ENCODE measurements around the gene UBE2F.
"Not testable (repeated sequence)": the region's sequence is repeated elsewhere in the genome, so short reads cannot be mapped to it uniquely, and the experiment has no call there.

Gene UBE2F

DNA sequence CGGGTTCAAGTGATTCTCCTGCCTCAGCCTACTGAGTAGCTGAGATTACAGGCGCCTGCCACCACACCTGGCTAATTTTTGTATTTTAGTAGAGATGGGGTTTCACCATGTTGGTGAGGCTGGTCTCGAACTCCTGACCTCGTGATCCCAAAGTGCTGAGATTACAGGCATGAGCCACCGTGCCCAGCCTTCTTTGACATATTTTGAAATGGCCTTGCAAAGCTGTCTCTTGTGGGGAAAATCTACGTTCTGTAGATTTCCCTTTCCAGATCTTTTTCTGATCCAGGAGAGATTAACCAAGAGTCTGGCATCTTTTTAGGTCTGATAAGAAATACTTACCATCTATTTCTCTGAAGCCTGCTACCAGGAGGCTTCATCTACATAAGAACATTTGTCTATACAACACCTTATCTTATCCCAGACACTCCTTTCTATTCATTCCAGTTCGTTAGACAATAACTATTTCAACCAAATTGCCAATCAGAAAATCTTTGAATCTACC lies 3.3 kb upstream of the UBE2F start:
- not testable (repeated sequence) for H3K36me3 Mint-ChIP-seq, H3K27ac Mint-ChIP-seq, H3K27me3 Mint-ChIP-seq, H3K4me3 Mint-ChIP-seq, H3K9me3 Mint-ChIP-seq
- H3K4me1 Mint-ChIP-seq = peaks cover 14% of the 10 kb centered on the region

DNA sequence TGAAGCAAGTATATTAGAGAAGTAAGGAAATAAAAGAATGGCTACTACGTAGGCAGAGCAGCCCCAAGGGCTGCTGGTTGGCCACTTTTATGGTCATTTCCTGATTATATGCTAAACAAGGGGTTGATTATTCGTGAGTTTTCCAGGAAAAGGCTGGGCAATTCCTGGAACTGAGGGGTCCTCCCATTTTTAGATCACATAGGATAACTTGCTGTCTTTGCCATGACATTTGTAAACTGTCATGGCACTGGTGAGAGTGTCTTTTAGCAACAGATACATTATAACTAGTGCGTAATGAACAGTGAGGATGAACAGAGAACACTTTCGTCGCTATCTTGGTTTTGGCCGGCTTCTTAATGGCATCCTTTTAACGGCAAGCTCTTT lies 2.6 kb upstream of the UBE2F start:
- no peaks in the 10 kb centered on the region for H3K27me3 Mint-ChIP-seq
- peak overlapping the region; percentile 25 for H3K27ac Mint-ChIP-seq
- no peaks in the 10 kb centered on the region for H3K36me3 Mint-ChIP-seq
- peaks cover 20% of the 10 kb centered on the region for H3K4me1 Mint-ChIP-seq
- H3K4me3 Mint-ChIP-seq = no peak overlapping the region
- H3K9me3 Mint-ChIP-seq = no peaks in the 10 kb centered on the region

DNA sequence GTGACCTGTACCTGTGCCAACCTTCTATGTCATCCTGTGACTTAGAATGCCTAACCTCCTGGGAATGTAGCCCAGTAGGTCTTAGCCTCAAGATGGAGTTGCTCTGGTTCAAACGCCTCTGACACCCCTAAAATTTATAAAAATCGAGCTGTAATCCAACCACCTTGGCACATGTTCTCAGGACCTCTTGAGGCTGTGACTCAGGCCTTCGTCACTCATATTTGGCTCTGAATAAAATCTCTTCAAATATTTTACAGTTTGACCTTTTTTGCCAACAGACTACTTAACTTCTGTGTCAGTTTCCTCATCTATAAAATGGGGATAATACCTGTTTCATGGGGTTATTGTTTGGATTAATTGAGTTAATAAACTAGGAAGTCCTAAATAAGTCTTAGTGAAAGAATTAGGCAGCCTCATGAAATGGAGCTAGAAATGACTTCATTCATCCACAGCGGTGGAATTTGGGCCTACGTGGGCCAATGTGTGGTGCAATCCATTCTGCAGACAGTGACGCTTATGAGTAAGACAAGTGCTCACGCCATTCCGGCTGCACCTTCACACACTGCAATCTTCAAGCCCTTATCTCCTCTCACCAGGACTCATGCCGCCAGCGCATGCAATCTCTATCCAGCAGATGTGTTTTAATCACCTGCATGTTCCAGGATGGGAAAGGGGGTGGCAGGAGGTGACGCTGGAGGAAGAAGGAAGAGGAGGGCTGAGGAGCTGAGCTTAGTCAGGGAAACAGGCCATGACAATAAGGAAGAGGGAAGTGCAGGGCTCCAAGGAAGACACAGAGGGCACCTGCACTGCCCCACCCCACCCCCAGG lies 2.0 kb upstream of the UBE2F start:
- Mint-ChIP-seq H3K4me3 (peak overlapping the region; percentile 47), H3K4me1 (peaks cover 26% of the 10 kb centered on the region), H3K27me3 (no peaks in the 10 kb centered on the region), H3K9me3 (no peaks in the 10 kb centered on the region), H3K27ac (no peak overlapping the region), H3K36me3 (no peaks in the 10 kb centered on the region)

DNA sequence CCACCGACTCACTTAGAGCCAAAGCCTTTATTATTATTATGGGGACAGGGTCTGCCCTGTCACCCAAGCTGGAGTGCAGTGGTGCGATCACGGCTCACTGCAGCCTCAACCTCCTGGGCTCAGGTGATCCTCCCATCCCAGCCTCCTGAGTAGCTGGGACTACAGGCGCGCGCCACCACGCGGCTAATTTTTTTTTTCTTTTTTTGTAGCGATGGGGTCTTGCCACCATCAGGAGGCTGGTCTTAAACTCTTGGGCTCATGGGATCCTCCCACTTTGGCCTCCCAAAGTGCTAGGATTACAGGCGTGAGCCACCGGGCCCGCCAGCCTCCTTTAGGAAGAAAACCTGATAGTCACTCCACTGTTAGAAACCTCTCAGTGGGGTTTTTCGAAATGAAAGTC lies 970 bp upstream of the UBE2F start:
- not testable (repeated sequence) for H3K36me3 Mint-ChIP-seq
- peak overlapping the region; percentile 55 for H3K27ac Mint-ChIP-seq

DNA sequence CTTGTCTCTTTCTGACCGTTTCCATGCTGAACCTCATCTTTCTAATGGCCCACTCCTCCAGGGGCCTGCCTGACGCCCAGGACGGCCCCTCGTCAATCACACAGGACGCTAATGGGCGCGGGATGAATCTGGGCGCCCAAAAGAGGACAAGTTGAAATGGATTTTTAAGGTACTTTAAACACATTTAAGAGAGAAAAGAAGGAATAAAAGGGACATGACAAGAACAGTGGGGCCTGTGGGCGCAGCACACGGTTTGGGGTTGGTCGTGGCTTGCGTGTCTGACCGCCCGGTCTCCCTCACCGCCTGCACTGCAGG lies 607 bp upstream of the UBE2F start:
- Mint-ChIP-seq H3K9me3 (no peaks in the 10 kb centered on the region), H3K4me1 (peaks cover 40% of the 10 kb centered on the region), H3K4me3 (peak overlapping the region; percentile 88), H3K27me3 (no peaks in the 10 kb centered on the region), H3K27ac (peak overlapping the region; percentile 55), H3K36me3 (no peaks in the 10 kb centered on the region)

More for the DNA sequence above, 970 bp upstream of the UBE2F start:
- peak overlapping the region; percentile 88 for H3K4me3 Mint-ChIP-seq
- H3K27me3 Mint-ChIP-seq, H3K9me3 Mint-ChIP-seq: not testable (repeated sequence)
- H3K4me1 Mint-ChIP-seq = peaks cover 37% of the 10 kb centered on the region

DNA sequence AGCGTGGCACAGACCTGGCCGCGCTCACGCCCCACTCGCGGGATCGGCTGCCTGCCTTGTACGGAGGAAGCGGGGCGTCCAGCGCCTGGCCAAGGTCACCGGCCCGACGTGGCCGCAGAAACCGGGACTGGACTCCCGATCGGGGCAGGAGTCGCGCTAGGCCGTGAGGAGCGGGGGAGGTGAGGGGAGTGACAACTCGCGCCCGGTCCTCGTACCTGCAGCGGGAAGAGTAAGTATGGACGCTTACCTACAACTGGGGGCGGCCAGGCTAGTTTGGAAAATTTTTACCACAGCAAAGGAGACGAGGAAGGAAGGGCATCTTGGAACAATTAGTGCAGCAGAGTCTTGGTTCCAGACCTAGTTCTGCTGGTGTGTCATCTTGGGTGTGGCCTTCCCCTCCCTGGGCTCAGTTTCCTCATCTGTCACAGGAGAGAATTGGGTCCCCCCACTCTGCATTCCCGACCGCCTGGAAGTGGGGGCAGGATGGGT lies 693 bp downstream of the UBE2F start:
- H3K27me3 Mint-ChIP-seq = no peaks in the 10 kb centered on the region
- H3K4me3 Mint-ChIP-seq = peak overlapping the region; percentile 91
- H3K27ac Mint-ChIP-seq = peak overlapping the region; percentile 92
- H3K4me1 Mint-ChIP-seq = peaks cover 49% of the 10 kb centered on the region
- no peaks in the 10 kb centered on the region for H3K36me3 Mint-ChIP-seq
- no peaks in the 10 kb centered on the region for H3K9me3 Mint-ChIP-seq

DNA sequence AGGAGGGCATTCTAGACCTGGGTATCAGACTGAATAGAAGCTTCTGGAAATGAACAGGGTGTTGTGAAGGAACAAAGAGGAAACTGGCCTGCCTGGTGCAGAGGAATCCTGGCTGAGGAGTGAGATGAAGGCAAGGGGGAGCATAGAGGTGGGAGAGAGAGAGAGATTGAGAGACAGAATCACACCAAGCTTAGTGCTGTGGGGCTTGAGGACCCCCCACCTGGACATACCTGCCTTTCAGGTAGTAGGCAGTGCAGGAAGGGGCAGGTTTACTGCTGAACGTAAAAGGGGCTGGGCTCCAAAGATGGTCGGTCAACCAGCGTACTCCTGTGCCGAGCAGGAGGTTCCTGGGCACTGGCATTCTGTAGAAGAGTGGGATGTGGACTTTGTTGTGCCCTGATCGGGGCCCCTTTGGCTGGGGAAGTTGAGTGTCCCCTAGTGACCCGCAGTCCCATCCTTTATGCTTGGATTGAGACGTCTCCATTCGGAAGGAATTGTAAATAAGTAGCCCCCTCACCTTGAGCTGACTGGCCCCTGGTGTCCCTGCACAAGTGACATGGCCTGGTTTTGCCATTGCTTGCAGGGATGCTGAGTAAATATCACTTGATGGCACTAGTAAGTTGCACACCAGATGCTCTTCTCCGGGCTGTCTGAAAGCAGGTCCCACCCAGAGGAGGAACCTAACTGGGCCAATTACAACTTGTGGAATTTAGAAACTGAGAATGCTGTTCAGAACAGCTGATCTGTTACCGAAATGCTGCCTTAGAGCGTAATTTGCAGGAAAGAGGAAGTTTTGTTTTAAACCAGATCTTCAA lies 1.4 kb downstream of the UBE2F start:
- Mint-ChIP-seq H3K9me3 (no peaks in the 10 kb centered on the region), H3K4me3 (peak overlapping the region; percentile 91), H3K36me3 (peaks cover 2% of the 10 kb centered on the region), H3K27ac (peak overlapping the region; percentile 92), H3K27me3 (no peaks in the 10 kb centered on the region), H3K4me1 (peaks cover 54% of the 10 kb centered on the region)

DNA sequence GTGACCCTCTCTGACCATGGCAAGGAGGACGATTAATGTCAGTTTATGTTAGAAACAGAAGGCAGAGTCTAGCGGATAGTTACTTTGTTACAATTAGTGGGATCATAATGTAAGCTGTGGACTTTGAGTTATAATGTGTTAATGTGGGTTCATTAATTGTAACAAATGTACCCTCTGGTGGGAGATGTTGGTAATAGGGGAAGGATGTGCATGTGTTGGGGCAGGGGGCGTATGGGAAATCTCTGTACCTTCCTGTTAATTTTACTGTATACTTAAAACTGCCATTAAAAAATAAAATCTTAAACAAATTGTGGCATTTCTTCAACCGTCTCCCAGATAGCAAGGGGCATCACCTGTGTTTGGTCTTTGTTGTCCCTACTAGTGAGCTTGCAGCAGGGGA lies 4.8 kb downstream of the UBE2F start:
- Mint-ChIP-seq H3K27ac (no peak overlapping the region), H3K9me3 (no peaks in the 10 kb centered on the region), H3K4me3 (no peak overlapping the region), H3K4me1 (peaks cover 65% of the 10 kb centered on the region), H3K27me3 (no peaks in the 10 kb centered on the region), H3K36me3 (peaks cover 6% of the 10 kb centered on the region)

DNA sequence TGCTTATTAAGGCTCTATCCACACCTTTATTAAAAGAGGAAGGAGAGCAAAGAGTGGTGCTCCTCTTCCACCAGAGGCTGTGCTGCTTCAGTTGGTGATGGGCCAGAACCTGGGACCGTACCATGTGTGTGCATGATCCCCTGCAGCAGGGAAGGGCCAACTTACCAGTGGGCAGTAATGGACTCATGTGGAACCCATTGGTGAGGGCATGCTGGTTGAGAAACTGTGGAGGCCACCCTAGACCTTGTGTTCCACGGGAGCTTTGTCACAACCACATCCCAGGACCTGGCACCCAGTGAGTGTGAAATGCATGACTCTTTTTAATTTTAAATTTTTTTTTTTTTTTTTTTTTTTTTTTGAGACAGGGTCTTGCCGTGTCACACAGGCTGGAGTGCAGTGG lies 5.4 kb downstream of the UBE2F start:
- no peak overlapping the region for H3K27ac Mint-ChIP-seq
- H3K4me3 Mint-ChIP-seq = no peak overlapping the region
- no peaks in the 10 kb centered on the region for H3K9me3 Mint-ChIP-seq
- no peaks in the 10 kb centered on the region for H3K27me3 Mint-ChIP-seq
- H3K4me1 Mint-ChIP-seq = peaks cover 70% of the 10 kb centered on the region
- peaks cover 6% of the 10 kb centered on the region for H3K36me3 Mint-ChIP-seq

DNA sequence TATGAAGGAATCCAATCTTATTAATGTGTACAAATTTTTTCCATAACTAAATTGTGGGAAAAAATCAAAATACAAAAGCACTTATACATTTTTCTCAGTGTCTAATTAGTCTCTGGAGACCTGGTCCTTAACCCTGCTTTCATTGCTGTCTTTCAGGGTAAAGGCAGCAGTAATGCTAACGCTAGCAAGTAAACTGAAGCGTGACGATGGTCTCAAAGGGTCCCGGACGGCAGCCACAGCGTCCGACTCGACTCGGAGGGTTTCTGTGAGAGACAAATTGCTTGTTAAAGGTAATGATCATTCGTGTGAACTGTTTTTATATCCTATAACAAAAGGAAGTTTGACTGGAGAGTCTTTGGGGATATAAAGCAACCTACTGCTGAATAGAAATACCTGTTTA lies 6.1 kb downstream of the UBE2F start:
- Mint-ChIP-seq H3K9me3 (no peaks in the 10 kb centered on the region), H3K4me3 (no peak overlapping the region), H3K4me1 (peaks cover 73% of the 10 kb centered on the region), H3K36me3 (peaks cover 7% of the 10 kb centered on the region), H3K27me3 (no peaks in the 10 kb centered on the region), H3K27ac (no peak overlapping the region)

DNA sequence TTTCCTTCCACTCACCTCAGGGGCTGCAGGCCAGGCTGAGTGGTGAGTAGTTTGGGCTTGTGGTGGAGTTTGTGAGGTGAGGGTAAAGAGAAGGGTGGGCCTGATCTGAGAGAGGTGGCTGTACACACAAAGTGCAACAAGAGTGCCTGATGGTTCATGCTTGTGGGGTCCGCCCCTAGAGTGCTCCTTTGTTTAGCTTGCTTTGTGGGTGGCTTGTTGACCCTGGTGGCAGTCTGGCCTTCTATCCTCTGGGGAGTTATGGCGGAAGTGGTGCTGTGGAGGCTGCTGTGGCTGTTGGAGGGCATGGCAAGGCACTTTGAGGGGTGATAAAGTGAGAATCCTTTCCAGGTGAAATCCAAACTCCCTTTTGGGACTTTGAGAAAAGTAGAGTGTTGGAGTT lies 10.6 kb downstream of the UBE2F start:
- Mint-ChIP-seq H3K4me3 (no peak overlapping the region), H3K27me3 (no peaks in the 10 kb centered on the region), H3K4me1 (peaks cover 69% of the 10 kb centered on the region), H3K27ac (peak overlapping the region; percentile 56), H3K9me3 (no peaks in the 10 kb centered on the region), H3K36me3 (peaks cover 7% of the 10 kb centered on the region)

DNA sequence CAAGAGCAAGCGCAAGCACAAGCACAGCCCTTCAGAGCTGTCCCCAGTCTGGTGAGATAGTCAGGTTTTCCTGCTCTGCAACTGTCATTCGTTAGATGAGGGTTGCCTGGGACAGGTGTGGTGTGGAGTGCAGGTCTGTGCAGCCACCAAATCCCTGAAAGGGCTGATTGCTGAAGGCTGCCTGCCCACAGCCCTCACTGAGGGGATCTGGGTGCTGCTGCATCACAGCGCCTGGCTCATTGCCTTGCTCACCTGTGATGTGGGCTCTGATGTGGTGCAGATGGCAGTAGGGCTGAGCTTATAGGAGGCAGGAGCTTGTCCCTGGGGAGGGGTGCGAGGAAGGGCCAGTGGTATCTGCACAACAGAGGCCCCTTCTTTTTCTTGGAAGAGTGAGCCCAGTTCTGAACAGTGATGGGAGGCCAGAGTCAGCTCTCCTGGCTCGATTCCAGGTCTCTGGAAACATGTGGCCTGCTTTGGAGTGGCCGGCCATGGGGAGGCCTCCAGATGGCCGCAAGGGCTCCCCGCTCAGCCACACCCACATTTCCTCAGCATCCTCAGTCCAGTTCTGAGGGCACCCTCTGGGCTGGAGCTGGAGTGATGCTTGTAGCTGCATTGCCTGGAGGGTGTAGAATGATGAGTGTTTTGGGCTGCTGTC lies 11.4 kb downstream of the UBE2F start:
- Mint-ChIP-seq H3K4me1 (peaks cover 68% of the 10 kb centered on the region), H3K27ac (peak overlapping the region; percentile 64), H3K9me3 (no peaks in the 10 kb centered on the region), H3K27me3 (no peaks in the 10 kb centered on the region), H3K4me3 (no peak overlapping the region), H3K36me3 (peaks cover 5% of the 10 kb centered on the region)

DNA sequence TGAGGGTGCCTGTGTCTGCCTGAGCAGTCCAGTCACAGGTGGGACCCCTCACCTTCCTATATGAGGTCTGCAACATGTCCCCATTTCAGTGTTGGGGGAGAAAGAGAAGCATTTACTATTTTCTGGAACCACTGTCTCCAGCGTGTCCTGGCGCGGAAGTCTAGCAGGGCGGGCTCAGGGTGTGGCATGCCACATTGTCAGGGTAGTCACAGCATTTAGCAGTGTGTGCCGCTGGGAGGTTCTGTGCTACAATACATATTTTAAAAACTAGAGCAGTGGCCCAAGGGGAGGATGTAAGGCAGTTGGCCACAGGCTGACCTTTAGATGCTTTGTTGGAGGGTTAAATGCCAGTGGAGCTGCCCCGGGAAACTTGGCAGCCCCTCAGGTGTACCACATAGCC lies 12.5 kb downstream of the UBE2F start:
- no peaks in the 10 kb centered on the region for H3K9me3 Mint-ChIP-seq
- peaks cover 8% of the 10 kb centered on the region for H3K36me3 Mint-ChIP-seq
- no peaks in the 10 kb centered on the region for H3K27me3 Mint-ChIP-seq
- peaks cover 75% of the 10 kb centered on the region for H3K4me1 Mint-ChIP-seq
- peak overlapping the region; percentile 37 for H3K4me3 Mint-ChIP-seq
- peak overlapping the region; percentile 51 for H3K27ac Mint-ChIP-seq

DNA sequence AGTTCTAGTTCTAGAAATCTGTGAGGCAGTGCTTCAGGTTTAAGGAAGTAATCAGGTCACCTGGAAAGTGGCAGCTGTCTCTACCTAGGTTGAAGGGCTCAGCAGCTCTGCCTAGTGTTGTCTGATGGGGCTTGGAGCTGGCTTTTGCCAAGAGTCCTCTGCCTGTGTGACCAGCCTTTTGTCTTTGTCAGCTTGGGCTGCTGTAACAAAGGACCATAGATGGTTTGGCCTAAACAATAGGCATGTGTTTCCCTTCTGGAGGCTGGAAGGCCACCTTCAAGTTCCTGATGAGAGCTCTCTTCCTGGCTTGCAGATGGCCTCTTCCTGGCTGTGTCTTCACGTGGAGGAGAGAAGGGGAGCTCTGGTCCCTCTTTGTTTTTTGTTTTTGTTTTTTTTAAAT lies 13.3 kb downstream of the UBE2F start:
- Mint-ChIP-seq H3K27ac (no peak overlapping the region), H3K4me1 (peaks cover 78% of the 10 kb centered on the region), H3K9me3 (no peaks in the 10 kb centered on the region), H3K36me3 (peaks cover 9% of the 10 kb centered on the region), H3K4me3 (no peak overlapping the region), H3K27me3 (no peaks in the 10 kb centered on the region)

DNA sequence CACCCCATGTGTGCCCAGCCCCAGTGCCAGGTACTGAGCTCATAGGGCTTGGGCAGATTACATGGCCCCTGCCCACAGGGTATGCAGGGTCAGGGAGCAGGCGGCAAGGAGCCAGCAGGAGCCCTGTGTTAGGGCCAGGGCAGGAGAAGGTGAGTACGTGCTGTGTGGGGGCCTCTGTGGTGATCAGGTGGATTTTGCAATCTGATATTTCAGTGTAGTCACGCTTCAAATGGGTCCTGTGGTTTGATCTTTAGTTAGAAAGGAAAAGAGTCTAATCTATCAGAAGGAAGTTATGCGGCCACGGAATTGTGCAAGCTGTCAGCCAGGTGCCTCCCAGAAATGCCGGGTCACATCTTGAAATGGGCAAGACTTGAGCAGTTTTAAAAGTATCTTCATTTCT lies 13.9 kb downstream of the UBE2F start:
- H3K36me3 Mint-ChIP-seq = peaks cover 10% of the 10 kb centered on the region
- peak overlapping the region; percentile 38 for H3K27ac Mint-ChIP-seq
- peaks cover 83% of the 10 kb centered on the region for H3K4me1 Mint-ChIP-seq
- peak overlapping the region; percentile 48 for H3K4me3 Mint-ChIP-seq
- H3K9me3 Mint-ChIP-seq = no peaks in the 10 kb centered on the region
- no peaks in the 10 kb centered on the region for H3K27me3 Mint-ChIP-seq

DNA sequence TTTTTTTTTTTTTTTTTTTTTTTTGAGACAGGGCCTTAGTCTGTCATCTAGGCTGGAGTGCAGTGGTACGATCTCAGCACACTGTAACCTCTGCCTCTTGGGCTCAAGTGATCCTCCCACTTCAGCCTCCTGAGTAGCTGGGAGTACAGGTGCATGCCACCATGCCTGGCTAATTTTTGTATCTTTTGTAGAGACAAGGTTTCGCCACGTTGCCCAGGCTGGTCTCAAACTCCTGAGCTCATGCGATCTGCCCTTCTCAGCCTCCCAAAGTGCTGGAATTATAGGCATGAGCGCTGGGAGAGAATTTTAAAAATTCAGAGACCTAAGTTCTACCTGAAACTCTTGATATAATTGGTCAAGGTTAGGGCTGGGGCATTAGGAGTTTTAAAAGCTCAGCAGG lies 14.8 kb downstream of the UBE2F start:
- H3K27me3 Mint-ChIP-seq, H3K9me3 Mint-ChIP-seq, H3K27ac Mint-ChIP-seq, H3K4me3 Mint-ChIP-seq: not testable (repeated sequence)
- Mint-ChIP-seq H3K36me3 (peaks cover 16% of the 10 kb centered on the region), H3K4me1 (peaks cover 80% of the 10 kb centered on the region)

Measured in activated naive CD4-positive, alpha-beta T cell treated with anti-CD3 and anti-CD28 coated beads, Interleukin-2, amount 50 U/mL, for 24 hours (primary cell).